Measurements from ENCODE around the gene CAMSAP1.
A peak's percentile ranks its signal among the peaks of the same experiment; 100 is the strongest.

Gene CAMSAP1

GRCh38 chr9:135857843-135858242, 49.5 kb downstream of the CAMSAP1 start:
- Mint-ChIP-seq H3K4me3 (no peak overlapping the region), H3K4me1 (no peaks in the 10 kb centered on the region), H3K9me3 (no peaks in the 10 kb centered on the region), H3K36me3 (ENCODE audit: low read depth) (peaks cover 76% of the 10 kb centered on the region), H3K27me3 (ENCODE audit: low read depth, poor library complexity) (no peaks in the 10 kb centered on the region), H3K27ac (no peak overlapping the region)
- DNase-seq: no peak
- TF ChIP-seq, protein P1, sequence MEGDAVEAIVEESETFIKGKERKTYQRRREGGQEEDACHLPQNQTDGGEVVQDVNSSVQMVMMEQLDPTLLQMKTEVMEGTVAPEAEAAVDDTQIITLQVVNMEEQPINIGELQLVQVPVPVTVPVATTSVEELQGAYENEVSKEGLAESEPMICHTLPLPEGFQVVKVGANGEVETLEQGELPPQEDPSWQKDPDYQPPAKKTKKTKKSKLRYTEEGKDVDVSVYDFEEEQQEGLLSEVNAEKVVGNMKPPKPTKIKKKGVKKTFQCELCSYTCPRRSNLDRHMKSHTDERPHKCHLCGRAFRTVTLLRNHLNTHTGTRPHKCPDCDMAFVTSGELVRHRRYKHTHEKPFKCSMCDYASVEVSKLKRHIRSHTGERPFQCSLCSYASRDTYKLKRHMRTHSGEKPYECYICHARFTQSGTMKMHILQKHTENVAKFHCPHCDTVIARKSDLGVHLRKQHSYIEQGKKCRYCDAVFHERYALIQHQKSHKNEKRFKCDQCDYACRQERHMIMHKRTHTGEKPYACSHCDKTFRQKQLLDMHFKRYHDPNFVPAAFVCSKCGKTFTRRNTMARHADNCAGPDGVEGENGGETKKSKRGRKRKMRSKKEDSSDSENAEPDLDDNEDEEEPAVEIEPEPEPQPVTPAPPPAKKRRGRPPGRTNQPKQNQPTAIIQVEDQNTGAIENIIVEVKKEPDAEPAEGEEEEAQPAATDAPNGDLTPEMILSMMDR (IDR thresholded peaks at IDR 0.05): no peak

- no peak for DNase-seq
- TF ChIP-seq, protein P1 (IDR thresholded peaks at IDR 0.05): no peak
- H3K4me3 Mint-ChIP-seq: no peak overlapping the region
- H3K27ac Mint-ChIP-seq: no peak overlapping the region
- no peaks in the 10 kb centered on the region for H3K9me3 Mint-ChIP-seq
- H3K36me3 Mint-ChIP-seq (ENCODE audit: low read depth): peaks cover 76% of the 10 kb centered on the region
- H3K27me3 Mint-ChIP-seq (ENCODE audit: low read depth, poor library complexity): no peaks in the 10 kb centered on the region
- H3K4me1 Mint-ChIP-seq: no peaks in the 10 kb centered on the region
Measured at GRCh38 chr9:135857371-135857786, 50.0 kb downstream of the CAMSAP1 start.

GRCh38 chr9:135851748-135852147, 55.6 kb downstream of the CAMSAP1 start:
- Mint-ChIP-seq H3K27me3 (ENCODE audit: low read depth, poor library complexity) (no peaks in the 10 kb centered on the region), H3K4me1 (no peaks in the 10 kb centered on the region), H3K4me3 (no peak overlapping the region), H3K9me3 (peaks cover 6% of the 10 kb centered on the region), H3K36me3 (ENCODE audit: low read depth) (peaks cover 64% of the 10 kb centered on the region), H3K27ac (peak overlapping the region; percentile 75)
- TF ChIP-seq, protein P1 (IDR thresholded peaks at IDR 0.05): no peak
- no peak for DNase-seq

DNA sequence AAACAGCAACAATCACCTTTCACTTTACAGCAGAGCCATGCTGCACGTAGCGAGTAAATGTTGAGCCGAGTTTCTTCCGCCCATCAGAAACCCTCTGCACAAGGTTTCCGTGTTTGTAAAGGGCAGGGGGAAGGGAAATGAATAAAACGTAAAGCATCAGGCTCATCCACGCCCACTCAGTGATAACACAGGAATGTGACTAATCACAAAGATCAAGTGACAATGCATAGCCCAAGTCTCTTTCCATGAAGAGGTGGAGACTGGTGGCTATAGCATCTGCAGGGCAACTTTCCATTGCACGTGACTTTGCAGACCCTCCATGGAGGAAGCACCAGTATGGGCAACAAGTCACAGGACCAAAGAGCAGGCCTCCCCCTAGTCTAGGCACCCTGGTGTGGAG, 56.6 kb downstream of the CAMSAP1 start:
- Mint-ChIP-seq H3K4me1 (no peaks in the 10 kb centered on the region), H3K27ac (peak overlapping the region; percentile 39)

GRCh38 chr9:135849181-135849580, 58.2 kb downstream of the CAMSAP1 start:
- TF ChIP-seq, protein P1 (IDR thresholded peaks at IDR 0.05): no peak
- Mint-ChIP-seq H3K9me3 (peaks cover 32% of the 10 kb centered on the region), H3K27ac (no peak overlapping the region), H3K4me3 (no peak overlapping the region), H3K4me1 (no peaks in the 10 kb centered on the region), H3K27me3 (ENCODE audit: low read depth, poor library complexity) (peaks cover 2% of the 10 kb centered on the region), H3K36me3 (ENCODE audit: low read depth) (peaks cover 72% of the 10 kb centered on the region)
- no peak for DNase-seq

More for the DNA sequence above, 56.6 kb downstream of the CAMSAP1 start:
- Mint-ChIP-seq H3K9me3 (peaks cover 16% of the 10 kb centered on the region), H3K4me3 (no peak overlapping the region), H3K36me3 (ENCODE audit: low read depth) (peaks cover 64% of the 10 kb centered on the region), H3K27me3 (ENCODE audit: low read depth, poor library complexity) (no peaks in the 10 kb centered on the region)
- DNase-seq: no peak
- TF ChIP-seq, protein P1 (IDR thresholded peaks at IDR 0.05): no peak

GRCh38 chr9:135848341-135849047, 58.9 kb downstream of the CAMSAP1 start:
- Mint-ChIP-seq H3K27me3 (ENCODE audit: low read depth, poor library complexity) (peaks cover 2% of the 10 kb centered on the region), H3K9me3 (peaks cover 36% of the 10 kb centered on the region), H3K36me3 (ENCODE audit: low read depth) (peaks cover 79% of the 10 kb centered on the region), H3K27ac (peak overlapping the region; percentile 13), H3K4me1 (no peaks in the 10 kb centered on the region), H3K4me3 (no peak overlapping the region)
- no peak for DNase-seq
- TF ChIP-seq, protein P1 (IDR thresholded peaks at IDR 0.05): no peak

All from nephron progenitor cell (in vitro differentiated cells).